GM20000 (cell line): Measurements from ENCODE around the gene AKAP3.
A peak's percentile ranks its signal among the peaks of the same experiment; 100 is the strongest.

ENCODE experiments used
- DNase-seq: peaks from one replicate; pipeline ENCODE4 v3.0.0; 2012; ENCODE audit warnings: low spot score
- TF ChIP-seq, protein P1 (sequence below): IDR thresholded peaks from 2 replicates; pipeline ENCODE4 v1.5.1; 2012; ENCODE audit warnings: mild to moderate bottlenecking, control low read depth; ENCODE audit errors: extremely low read depth, missing control alignments

The AKAP3 gene

DNA sequence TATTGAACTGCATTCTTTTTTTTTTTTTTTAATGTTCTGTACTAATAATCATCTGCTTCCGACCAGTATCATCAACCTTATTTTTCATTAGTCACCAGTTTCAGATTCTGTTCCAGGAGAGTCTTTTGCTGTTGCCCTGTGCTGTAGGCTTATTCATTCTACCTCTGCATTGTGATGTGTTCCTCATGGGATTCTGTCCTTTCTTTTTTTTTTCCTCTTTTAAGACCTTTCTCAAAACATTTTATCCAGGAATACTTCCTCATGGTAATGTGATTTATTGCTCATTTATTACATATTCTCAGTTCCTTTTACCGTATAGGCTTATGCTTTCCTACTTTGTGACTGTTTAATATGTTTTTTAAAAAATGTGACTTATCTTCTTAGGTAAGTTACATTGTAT is 4.8 kb upstream of the AKAP3 start:
- TF ChIP-seq, protein P1, sequence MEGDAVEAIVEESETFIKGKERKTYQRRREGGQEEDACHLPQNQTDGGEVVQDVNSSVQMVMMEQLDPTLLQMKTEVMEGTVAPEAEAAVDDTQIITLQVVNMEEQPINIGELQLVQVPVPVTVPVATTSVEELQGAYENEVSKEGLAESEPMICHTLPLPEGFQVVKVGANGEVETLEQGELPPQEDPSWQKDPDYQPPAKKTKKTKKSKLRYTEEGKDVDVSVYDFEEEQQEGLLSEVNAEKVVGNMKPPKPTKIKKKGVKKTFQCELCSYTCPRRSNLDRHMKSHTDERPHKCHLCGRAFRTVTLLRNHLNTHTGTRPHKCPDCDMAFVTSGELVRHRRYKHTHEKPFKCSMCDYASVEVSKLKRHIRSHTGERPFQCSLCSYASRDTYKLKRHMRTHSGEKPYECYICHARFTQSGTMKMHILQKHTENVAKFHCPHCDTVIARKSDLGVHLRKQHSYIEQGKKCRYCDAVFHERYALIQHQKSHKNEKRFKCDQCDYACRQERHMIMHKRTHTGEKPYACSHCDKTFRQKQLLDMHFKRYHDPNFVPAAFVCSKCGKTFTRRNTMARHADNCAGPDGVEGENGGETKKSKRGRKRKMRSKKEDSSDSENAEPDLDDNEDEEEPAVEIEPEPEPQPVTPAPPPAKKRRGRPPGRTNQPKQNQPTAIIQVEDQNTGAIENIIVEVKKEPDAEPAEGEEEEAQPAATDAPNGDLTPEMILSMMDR = no peak
- no peak for DNase-seq

DNA sequence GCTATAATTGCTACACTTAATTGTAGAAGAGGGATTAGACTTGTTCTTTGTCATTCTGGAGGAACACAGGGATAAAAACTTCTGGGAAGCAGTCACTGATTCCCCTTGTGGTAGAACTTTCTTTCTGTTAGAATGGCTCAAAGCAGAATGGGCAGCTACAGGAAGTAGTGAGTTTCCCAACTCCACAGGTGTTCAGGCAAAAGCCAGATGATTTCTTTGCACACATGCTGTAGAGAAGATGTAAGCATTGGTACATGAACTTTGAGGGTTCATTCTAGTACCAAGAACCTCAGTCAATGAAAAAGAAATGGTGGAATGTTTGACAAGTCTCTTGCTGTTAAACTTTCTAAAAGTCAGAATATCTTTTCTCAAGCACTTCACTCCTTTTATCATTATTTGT is 4.4 kb upstream of the AKAP3 start:
- no peak for DNase-seq
- TF ChIP-seq, protein P1 = no peak

DNA sequence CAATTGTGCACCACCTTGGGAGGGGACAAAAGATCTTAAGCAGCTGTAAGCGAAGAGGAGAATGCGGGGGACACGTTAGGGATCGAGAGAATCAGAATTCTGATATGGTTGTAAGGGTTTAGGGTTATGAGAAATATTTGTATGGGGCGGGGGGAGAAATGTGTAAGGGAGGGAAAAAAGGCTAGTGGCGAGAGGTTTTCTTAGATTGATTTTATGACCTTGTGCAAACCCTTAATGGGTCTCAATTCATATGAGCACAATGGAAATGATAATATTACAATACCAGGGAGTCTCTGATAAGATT is 459 bp upstream of the AKAP3 start:
- TF ChIP-seq, protein P1 = no peak
- no peak for DNase-seq

DNA sequence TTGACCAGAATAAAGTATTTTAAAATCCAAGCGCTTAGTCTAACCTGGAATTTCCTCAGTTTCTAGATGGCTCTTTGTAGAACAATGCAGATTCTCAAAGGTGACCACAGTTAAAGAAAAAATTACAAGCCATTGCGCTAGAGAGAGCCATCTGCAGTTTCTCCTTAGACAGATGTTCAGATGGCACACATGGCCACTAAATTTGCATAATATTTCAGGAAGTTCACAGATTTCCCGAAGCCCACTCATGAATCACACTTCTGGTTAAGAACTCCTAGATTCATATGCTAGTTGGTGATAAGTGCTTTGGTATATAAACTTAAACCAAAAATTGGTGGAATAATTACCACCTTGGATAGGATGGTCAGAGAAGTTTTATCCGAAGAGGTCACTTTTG is 749 bp downstream of the AKAP3 start:
- no peak for DNase-seq
- TF ChIP-seq, protein P1 = no peak

DNA sequence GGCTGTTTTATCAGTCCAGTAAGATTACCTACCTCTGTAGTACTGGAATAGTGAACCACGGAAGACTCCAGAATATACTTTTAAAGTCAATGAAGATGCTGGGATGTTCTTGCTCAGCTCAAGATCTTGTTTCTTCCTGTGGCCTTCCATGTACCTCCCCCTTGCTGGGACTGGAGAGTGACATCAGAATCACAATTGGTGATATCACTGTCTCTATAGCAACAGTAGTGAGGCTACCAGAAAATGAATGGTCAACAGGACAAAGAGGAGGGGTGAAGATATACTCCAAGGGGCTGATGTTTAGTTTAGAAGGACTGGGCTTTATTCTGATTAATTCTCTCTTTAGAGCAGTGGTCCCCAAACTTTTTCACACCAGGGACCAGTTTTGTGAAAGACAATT is 3.8 kb downstream of the AKAP3 start:
- DNase-seq = no peak
- TF ChIP-seq, protein P1 = no peak

DNA sequence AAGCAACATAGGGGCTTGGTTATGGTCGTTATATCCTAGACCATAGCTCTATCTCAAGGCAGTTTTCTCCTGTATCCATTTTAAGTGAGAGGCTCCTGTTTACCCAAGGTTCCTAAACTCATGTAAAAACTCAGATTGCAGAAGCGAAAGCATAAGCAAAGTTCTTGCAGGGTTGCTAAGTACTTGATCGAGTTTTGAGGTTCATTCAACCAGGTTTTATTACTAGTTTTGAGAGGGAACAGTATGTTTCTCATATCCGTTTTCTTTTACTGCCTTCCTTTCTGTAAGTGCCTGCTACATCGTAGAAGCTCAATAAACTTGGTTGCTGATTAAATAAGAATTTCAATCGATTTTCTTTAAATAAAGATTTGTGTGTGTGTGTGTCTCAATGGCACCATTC is 5.1 kb downstream of the AKAP3 start:
- peak; percentile 24 for DNase-seq
- TF ChIP-seq, protein P1 = no peak

DNA sequence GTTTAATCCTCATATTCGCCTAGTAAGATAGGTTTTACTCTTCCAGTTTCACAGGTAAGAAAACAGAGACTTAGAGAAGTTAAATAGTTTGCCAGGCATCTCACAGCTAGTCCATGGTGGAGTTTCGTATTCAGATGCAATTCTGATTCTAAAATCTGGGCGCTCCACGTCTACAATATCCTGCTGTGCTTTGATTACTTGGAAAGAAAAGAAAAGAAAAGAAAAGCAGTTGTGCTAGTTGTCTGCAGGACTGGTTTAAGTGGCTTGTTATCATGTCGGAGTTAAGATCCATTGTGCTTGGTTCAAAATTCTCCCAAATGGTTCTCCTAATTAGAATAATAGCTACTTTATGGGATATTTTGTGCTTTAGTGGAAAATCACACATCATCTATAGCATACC is 18.6 kb downstream of the AKAP3 start:
- TF ChIP-seq, protein P1 = no peak
- DNase-seq = no peak
